ENCODE measurements around the gene CCDC184. TPM values are rescaled to one million over a fixed set of nuclear protein-coding genes. Genes with fewer than 3 reads are reported as not detected.

The CCDC184 gene
- total RNA-seq, 1 donor from 2014 or later = 13.3 TPM

DNA sequence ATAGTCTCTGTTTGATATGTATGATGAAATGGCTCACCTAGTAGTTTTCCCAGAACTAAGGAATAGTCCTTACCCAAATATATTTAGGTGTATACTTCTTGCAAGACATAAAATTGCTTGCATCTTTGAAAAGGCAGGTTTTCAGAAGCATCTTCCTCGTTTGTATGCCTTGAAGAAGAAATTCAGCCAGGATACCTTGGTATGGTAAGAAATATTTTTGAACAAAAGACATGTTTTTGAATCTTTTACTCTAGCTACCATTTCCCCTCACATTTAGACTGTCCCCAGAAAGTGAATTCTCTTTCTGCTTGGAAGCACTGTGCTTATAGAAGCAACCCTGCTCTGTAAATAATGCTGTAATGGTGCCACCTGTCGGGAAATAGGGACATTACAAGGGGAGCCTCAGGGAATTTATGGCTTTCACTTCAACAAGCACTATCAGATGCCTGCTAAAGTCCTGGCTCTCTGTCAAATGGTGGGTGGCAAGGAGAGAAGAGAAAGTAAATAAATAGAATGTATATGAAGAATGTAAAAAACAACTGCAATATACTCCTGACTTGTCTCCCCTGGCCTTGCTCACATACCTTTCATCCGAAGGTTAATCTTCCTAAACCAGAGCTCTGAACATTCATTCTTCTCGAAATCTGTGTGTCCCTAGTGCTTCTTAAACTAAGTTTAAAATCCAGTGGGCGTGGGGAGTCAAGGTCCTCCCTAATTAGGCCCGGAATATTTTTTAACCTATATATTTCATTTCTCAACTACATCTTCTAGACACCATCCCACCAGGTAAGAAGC, 6.1 kb downstream of the CCDC184 start:
- TF ChIP-seq, protein P1, sequence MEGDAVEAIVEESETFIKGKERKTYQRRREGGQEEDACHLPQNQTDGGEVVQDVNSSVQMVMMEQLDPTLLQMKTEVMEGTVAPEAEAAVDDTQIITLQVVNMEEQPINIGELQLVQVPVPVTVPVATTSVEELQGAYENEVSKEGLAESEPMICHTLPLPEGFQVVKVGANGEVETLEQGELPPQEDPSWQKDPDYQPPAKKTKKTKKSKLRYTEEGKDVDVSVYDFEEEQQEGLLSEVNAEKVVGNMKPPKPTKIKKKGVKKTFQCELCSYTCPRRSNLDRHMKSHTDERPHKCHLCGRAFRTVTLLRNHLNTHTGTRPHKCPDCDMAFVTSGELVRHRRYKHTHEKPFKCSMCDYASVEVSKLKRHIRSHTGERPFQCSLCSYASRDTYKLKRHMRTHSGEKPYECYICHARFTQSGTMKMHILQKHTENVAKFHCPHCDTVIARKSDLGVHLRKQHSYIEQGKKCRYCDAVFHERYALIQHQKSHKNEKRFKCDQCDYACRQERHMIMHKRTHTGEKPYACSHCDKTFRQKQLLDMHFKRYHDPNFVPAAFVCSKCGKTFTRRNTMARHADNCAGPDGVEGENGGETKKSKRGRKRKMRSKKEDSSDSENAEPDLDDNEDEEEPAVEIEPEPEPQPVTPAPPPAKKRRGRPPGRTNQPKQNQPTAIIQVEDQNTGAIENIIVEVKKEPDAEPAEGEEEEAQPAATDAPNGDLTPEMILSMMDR (IDR thresholded peaks at IDR 0.05; ENCODE audit: unreplicated experiment) = peak; percentile 89
- no peaks in the 10 kb centered on the region for H3K36me3 Mint-ChIP-seq (ENCODE audit: low read depth, unreplicated experiment)
- H3K4me1 Mint-ChIP-seq (ENCODE audit: unreplicated experiment) = peaks cover 25% of the 10 kb centered on the region
- no peak overlapping the region for H3K4me3 Mint-ChIP-seq (ENCODE audit: unreplicated experiment)
- no peaks in the 10 kb centered on the region for H3K9me3 Mint-ChIP-seq (ENCODE audit: unreplicated experiment)
- DNase-seq (ENCODE audit: low spot score) = peak; percentile 76
- H3K27me3 Mint-ChIP-seq (ENCODE audit: unreplicated experiment) = peaks cover 20% of the 10 kb centered on the region
- no peak overlapping the region for H3K27ac Mint-ChIP-seq (ENCODE audit: unreplicated experiment)

DNA sequence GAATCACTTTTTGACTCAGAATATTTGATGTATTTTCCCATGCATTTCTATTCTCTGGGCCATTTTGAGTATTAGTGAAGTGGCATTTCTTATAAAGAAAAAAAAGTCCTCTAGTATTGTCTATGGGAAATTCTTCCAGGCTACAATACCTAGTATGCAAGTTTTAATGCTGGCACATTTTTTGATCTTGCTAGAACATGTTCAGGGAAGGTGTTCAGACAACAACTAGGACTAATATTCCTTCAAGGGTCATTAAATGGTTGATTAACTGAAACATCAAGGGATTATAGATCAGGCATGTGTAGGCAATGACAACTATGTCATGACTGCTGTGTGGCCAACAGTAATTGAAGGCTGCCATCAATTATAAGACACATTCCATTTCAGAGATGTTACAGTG, 7.7 kb downstream of the CCDC184 start:
- H3K4me1 Mint-ChIP-seq (ENCODE audit: unreplicated experiment) = peaks cover 16% of the 10 kb centered on the region
- H3K4me3 Mint-ChIP-seq (ENCODE audit: unreplicated experiment) = no peak overlapping the region
- H3K36me3 Mint-ChIP-seq (ENCODE audit: low read depth, unreplicated experiment) = no peaks in the 10 kb centered on the region
- no peaks in the 10 kb centered on the region for H3K9me3 Mint-ChIP-seq (ENCODE audit: unreplicated experiment)
- H3K27ac Mint-ChIP-seq (ENCODE audit: unreplicated experiment) = no peak overlapping the region
- TF ChIP-seq, protein P1 (IDR thresholded peaks at IDR 0.05; ENCODE audit: unreplicated experiment) = no peak
- no peak for DNase-seq (ENCODE audit: low spot score)
- H3K27me3 Mint-ChIP-seq (ENCODE audit: unreplicated experiment) = peaks cover 6% of the 10 kb centered on the region

DNA sequence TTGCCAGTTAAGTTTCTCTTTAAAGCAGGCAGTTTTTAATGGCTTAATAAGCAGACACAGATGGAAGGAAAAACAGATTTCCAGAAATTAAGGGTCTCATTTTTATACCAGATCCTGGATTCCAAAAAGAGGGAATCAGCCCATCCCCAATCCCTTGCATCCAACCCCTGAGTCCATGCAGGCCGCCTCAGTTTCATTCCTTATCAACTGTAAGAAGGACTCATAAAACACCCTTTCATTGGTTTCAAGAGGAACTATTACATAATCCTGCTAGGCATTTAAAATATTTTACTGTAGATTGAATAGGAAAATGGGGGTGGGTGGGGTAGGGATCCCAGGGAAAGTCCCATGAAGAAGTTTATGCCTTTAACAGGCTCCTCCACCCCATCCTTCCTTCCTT, 9.4 kb downstream of the CCDC184 start:
- Mint-ChIP-seq H3K36me3 (ENCODE audit: low read depth, unreplicated experiment) (no peaks in the 10 kb centered on the region), H3K27ac (ENCODE audit: unreplicated experiment) (no peak overlapping the region), H3K4me3 (ENCODE audit: unreplicated experiment) (no peak overlapping the region), H3K27me3 (ENCODE audit: unreplicated experiment) (peaks cover 4% of the 10 kb centered on the region), H3K4me1 (ENCODE audit: unreplicated experiment) (peaks cover 17% of the 10 kb centered on the region), H3K9me3 (ENCODE audit: unreplicated experiment) (no peaks in the 10 kb centered on the region)
- TF ChIP-seq, protein P1 (IDR thresholded peaks at IDR 0.05; ENCODE audit: unreplicated experiment) = no peak
- no peak for DNase-seq (ENCODE audit: low spot score)

DNA sequence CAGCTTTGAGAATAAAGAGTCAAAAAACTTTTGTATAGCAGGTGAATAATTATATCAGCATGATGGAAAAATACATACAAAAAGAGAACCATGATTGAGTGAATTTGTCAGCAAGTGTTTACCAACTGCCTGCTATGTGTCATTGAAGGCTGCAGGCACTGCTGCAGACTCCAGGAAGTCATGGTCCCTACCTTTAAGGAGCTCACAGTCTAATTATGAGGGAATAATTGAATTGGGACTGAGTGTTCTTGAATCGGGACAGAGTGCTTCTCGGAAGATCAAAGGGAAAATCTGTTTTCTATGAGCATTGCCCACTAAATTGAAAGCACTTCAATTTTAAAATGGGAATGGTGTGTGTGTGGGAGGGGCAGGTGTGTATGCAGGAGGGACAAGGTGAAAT, 10.2 kb downstream of the CCDC184 start:
- Mint-ChIP-seq H3K36me3 (ENCODE audit: low read depth, unreplicated experiment) (no peaks in the 10 kb centered on the region), H3K9me3 (ENCODE audit: unreplicated experiment) (no peaks in the 10 kb centered on the region), H3K27ac (ENCODE audit: unreplicated experiment) (no peak overlapping the region), H3K4me1 (ENCODE audit: unreplicated experiment) (peaks cover 18% of the 10 kb centered on the region), H3K27me3 (ENCODE audit: unreplicated experiment) (peaks cover 4% of the 10 kb centered on the region), H3K4me3 (ENCODE audit: unreplicated experiment) (no peak overlapping the region)
- TF ChIP-seq, protein P1 (IDR thresholded peaks at IDR 0.05; ENCODE audit: unreplicated experiment) = no peak
- no peak for DNase-seq (ENCODE audit: low spot score)

DNA sequence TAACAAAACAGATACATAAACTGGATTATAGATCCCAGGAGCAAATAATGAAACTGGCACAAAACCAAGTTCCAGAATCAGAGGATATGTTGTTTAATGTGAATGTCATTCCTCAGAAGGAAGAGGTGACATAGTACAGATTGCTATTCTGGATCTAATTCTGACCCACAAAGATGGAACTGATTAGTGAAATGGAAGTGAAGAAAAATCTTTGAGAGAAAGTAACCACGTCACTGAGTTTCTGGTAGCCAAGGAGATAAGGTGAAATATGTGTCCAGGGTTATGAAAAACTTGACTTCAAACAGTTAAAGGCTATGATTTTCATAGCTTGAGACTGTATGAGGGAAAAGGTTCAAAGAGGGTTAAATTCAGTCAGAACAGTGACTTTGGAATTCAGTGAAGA, 11.4 kb downstream of the CCDC184 start:
- no peak for DNase-seq (ENCODE audit: low spot score)
- Mint-ChIP-seq H3K36me3 (ENCODE audit: low read depth, unreplicated experiment) (no peaks in the 10 kb centered on the region), H3K27me3 (ENCODE audit: unreplicated experiment) (peaks cover 4% of the 10 kb centered on the region), H3K9me3 (ENCODE audit: unreplicated experiment) (no peaks in the 10 kb centered on the region), H3K4me3 (ENCODE audit: unreplicated experiment) (no peak overlapping the region), H3K4me1 (ENCODE audit: unreplicated experiment) (peaks cover 22% of the 10 kb centered on the region), H3K27ac (ENCODE audit: unreplicated experiment) (no peak overlapping the region)
- TF ChIP-seq, protein P1 (IDR thresholded peaks at IDR 0.05; ENCODE audit: unreplicated experiment) = no peak
